HG03558 (cell line): Measurements from ENCODE around the gene SRC.

ENCODE experiments used
- ATAC-seq: cut with Tn5 transposase; IDR thresholded peaks from one replicate; pipeline ENCODE4 v1.9.1; 2021; ENCODE audit warnings: moderate number of reproducible peaks; ENCODE audit not compliant: unreplicated experiment; ENCODE audit errors: extremely low read depth

The SRC gene

GRCh38 chr20:37404461-37404890 is 58.5 kb downstream of the SRC start:
- no peak for ATAC-seq

- no peak for ATAC-seq
Measured at GRCh38 chr20:37405351-37405897, 59.5 kb downstream of the SRC start.

- no peak for ATAC-seq
Measured at GRCh38 chr20:37406010-37406998, 60.4 kb downstream of the SRC start.

DNA sequence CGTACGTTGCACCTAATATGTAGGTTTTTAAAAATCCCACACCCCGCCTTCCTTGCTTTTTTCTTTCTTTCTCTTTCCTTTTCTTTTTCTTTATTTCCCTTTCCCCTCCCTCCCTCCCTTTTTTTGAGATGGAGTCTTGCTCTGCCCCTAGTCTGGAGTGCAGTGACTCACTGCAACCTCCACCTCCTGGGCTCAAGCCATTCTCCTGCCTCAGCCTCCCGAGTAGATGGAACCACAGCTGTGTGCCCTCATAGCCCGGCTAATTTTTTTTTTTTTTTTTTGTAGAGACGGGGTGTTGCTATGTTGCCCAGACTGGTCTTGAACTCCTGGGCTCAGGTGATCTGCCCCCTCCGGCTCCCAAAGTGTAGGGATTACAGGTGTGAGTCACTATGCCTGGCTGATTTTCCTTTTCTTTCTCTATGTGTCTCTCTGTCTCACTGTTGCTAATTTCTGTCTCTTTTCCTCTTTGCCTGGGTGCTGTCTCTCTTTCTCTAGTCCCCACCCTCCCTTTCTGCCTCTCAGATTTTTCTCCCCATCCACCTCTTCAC is 61.2 kb downstream of the SRC start:
- no peak for ATAC-seq

GRCh38 chr20:37407573-37408002 is 61.6 kb downstream of the SRC start:
- no peak for ATAC-seq

DNA sequence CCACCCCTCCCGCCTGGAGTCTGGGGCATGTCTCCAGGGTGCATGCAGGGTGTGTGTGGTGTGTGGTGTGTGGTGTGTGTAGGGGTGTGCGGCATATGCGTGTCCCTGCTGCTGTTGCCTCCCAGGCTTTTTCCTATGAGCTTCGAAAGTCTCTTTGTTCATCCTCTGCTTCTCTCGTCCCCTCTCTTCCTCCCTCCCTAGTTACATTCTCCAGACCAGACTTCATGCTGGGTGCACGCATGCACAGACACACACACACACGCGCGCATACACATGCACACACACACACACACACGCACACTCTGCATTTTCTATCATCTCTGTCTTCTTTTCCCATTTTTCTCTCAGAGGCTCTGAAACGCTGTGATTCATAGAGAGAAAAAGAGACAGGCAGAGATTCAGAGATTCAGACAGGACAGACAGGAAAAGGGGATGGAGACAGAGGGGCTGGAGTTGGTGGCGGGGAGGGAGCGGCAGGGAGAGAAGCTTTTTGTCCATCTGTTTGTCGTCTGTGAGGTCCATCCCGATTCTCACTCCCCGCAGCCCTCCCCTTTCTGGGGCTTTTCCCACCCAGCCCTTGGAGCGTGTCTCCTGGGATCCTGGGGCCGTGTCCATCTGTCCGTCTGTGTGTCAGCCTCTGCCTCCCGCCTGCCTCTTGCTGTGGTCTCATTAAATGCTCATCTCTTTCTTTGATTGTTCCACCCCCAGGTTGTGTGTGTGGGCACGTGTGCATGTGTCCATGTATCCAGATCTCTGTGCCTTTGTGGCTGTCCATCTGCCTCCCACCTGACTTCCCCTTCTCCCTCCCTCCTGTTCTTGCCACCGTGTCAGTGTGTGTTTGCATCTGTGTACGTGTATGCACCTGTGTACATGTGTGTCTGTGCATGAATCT is 62.6 kb downstream of the SRC start:
- ATAC-seq: no peak

- no peak for ATAC-seq
Measured at GRCh38 chr20:37411408-37412219, 65.7 kb downstream of the SRC start.

DNA sequence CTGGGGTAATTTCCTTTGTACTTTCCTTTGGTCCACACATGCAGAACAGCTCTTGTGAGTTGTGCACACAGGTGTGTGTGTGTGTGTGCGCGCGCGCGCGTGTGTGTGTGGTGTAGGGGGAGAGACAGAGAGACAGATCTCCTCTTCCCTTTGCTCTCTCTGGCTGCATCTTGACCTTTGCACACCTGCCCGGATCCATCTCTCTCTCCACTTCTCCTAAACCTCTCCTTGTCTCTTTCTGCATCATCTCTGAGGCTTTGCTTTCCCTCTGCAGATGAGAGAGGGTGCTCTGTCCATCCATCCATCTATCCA is 67.0 kb downstream of the SRC start:
- ATAC-seq: no peak

- no peak for ATAC-seq
Measured at GRCh38 chr20:37413379-37413778, 67.4 kb downstream of the SRC start.

- no peak for ATAC-seq
Measured at GRCh38 chr20:37414224-37415035, 68.5 kb downstream of the SRC start.

DNA sequence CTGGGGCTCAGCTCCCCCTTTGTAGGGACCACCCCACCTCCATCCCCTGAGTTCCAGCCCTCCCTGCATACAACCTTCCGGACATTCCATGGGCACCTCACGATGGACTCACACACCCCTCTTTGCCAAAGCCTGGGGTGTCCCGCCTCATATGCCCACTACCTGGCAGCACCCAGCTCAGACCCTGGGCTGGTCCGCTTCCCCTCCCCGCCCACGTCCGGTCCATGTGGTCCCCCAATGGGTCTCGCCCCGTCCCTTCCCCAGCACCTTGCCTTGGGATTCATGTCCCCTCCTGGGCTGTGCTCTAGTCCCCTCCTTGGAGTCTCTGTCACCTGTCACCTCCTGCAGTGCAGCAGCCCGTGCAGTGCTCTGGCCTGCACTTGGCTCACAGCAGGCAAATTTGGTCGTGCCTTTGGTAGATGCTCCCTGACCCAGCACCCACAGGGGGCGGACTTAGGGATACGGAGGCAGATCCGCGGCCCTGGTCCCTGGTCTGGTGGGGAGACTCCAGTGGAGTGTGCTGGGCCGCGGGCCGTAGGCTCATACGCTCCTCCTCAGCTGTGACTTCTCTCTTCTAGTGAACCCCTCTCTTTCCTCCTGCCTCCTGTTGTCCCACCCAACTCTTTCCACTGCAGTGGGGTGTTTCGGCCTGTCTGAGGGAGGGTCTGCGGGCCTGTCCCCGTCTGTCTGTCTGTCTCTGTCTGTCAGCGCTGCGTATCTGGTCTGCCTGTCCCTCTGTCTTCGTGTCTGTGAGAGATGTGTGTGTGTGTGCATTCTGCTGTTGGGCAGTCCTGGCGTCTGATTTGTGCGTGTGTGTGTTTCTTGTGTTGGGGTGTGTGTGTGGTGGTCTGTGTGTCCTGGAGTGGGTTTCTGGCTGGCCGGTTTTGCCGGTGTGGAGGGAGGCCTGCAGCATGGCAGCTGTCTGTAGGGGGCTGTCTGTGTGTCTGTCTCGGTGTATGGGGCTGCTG is 69.5 kb downstream of the SRC start:
- no peak for ATAC-seq

DNA sequence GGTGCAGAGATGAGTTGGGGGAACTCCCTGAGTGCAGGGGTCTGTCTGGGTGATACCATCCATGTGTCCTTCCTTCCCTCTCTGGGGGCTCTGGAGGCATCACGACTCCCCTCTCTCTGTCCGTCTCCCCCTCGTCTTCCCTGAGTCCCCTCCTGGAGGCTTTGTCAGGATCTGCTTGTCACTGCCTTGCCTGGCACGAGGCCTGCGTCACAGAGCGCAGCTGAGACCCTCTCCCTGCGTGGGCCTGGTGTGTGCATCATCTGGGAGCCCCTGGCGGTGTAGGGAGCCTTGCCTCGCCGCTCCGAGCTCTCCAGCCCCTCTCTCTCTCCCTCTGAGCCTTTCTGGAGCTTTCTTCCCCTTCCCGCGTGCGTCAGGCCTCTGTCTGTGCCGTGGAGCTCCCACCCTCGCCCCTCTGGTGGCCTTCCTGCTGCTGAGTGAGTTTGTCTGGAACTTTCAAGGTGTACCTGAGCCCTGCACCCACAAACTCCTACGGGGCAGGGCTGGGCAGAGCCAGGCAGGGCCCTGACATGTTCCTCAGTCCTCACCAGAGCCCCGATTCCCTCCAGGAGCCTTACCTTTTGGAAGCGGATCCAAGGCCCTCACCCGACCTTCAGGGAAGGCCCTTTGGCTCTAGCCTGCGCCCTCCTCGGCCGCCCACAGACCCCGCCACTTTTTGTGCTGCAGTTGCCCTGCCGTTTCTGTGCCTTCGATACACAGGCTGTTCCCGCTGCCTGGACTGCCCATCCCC is 70.3 kb downstream of the SRC start:
- ATAC-seq: no peak

DNA sequence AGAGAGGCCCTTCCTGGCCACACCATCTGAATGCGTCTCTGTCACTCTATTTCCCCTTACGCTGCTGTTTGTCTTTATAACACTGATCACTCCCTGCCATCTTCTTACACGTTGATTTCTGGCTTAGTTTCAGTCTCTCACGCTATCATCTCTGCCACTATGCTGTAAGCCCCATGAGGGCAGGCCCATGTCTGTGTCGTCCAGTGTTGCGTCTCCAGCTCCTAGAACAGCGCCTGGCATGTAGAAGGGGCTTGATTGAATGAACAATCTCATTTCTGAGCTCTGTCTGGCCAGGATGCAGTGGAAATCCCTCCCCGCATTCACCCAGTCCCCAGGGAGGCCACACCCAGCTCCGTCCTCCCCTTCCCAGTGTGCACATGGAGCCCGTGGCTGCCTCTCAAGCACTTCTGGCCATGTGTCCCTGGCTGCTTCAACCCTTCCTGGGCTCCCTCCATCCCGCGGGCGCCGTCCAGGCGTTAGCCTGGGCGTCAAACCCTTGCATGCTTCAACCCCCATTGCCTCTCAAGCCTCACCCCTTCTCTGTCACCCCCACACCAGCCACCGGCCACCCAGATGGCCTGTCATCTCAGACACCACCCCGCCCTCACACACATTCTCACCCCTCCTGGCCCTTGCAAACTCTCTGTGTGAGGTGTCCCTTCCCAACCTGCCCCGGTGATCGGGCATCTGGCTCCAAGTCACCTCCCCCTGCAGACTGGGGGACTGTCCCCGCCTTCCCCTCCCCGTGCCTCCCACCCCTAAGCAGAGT is 71.1 kb downstream of the SRC start:
- ATAC-seq: no peak

DNA sequence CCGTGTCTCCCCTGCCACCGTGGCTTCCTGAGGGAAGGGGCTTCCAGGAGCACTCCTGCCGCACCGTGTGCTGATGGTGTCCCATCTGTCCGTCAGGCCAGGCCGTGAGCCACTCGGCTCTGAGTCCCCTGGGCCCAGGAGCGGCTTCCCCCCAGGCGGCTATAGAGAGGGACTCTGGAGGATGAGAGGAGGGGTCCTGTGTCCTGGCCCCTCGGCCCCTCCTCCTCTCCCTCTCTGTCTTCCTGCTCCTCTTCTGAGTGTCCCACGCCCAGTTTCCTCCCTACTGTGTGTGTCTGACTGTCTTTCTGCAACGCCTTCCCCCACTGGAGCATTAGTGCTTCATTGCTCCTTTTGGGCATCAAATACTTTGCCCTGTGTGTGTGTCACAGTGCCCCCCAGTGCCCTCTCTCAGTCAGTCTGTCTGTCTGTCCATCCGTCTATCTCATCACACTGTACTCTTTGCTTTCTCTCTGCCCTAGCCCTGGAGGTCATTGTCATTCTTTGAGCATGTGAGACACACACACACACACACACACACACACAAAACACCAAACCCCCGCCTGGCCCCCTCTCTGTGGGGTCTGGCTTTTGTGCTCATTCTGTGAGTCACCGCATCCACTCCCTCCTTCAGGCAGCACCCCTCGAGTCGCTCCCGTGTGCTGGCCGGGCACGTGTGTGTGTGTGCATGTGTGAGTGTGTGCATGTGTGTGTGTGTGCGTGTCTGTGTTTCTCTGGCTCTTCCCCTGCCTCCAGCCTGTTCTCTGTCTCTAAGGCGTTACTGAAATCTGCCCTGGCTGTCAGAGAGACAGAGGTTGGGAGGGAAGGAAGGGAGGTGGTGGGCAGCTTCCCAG is 71.9 kb downstream of the SRC start:
- no peak for ATAC-seq

- no peak for ATAC-seq
Measured at GRCh38 chr20:37418591-37419109, 72.7 kb downstream of the SRC start.
